H1 (cell line): ENCODE results near the gene FAT1. TPM values are rescaled to one million over a fixed set of nuclear protein-coding genes. Genes with fewer than 3 reads are reported as not detected.
A peak's percentile ranks its signal among the peaks of the same experiment; 100 is the strongest.

Source experiments
- CBX5 ChIP-seq: fragments of 300-800, 300-1000 bp; sonication (generic); IDR thresholded peaks from 2 replicates; pipeline ENCODE4 v1.7.1; 2016; ENCODE audit warnings: antibody characterized with exemption, low read length, low read depth
- CBX8 ChIP-seq: fragments of 300-800, 300-1000 bp; sonication (generic); IDR thresholded peaks from 2 replicates; pipeline ENCODE4 v1.7.1; 2016; ENCODE audit warnings: low read depth, low read length, borderline replicate concordance
- CHD2 ChIP-seq: IDR thresholded peaks from 2 replicates; pipeline ENCODE4 v1.6.1; 2012; ENCODE audit warnings: low read length, improper control_type of control experiment
- KDM4A ChIP-seq: IDR thresholded peaks from one replicate; pipeline ENCODE4 v1.7.1; 2012; ENCODE audit warnings: low read depth, mild to moderate bottlenecking, moderate library complexity, low read length, inconsistent platforms; ENCODE audit not compliant: severe bottlenecking
- NANOG ChIP-seq: IDR thresholded peaks from 2 replicates; pipeline ENCODE4 v1.6.1; 2011; ENCODE audit warnings: low read length, low read depth, mild to moderate bottlenecking, inconsistent platforms; ENCODE audit not compliant: insufficient read depth, poor library complexity, severe bottlenecking
- SP1 ChIP-seq: IDR thresholded peaks from 2 replicates; pipeline ENCODE4 v1.6.1; 2011; ENCODE audit warnings: low read depth, low read length
- TCF12 ChIP-seq: IDR thresholded peaks from 2 replicates; pipeline ENCODE4 v1.6.1; 2011; ENCODE audit warnings: low read depth, mild to moderate bottlenecking, low read length
- TEAD4 ChIP-seq: IDR thresholded peaks from 2 replicates; pipeline ENCODE4 v1.6.1; 2012; ENCODE audit warnings: low read depth, low read length, inconsistent platforms, mixed read lengths
- polyA plus RNA-seq, 7 experiments: library from polyadenylated mRNA; depleted of rRNA in 3 of 7; stranded (reverse) in 5 of 7; unstranded in 2 of 7; fragments of >200 nt in 5 of 7; fragments of 200-250 nt in 2 of 7; gene quantifications; 1 replicate in 5 of 7; 2 replicates in 1 of 7; 4 replicates in 1 of 7; pipeline versions ENCODE4 v1.2.1 to v1.2.3, GENCODE V29; 2011 to 2013; ENCODE audit warnings: missing spikeins in 2 of 7, mixed read lengths in 2 of 7
- total RNA-seq: library from RNA; stranded (reverse); fragmentation: NEBNext Ultra II Directional; extraction: Animal tissue kit (Norgen Biotek cat#: 25700); gene quantifications from 2 replicates; pipeline ENCODE4 v1.2.1, GENCODE V29; 2021
- TF ChIP-seq, protein P1 (sequence below): IDR thresholded peaks from 2 replicates; pipeline ENCODE4 v1.6.1; 2011; ENCODE audit warnings: low read depth, mild to moderate bottlenecking, low read length; ENCODE audit not compliant: insufficient read depth

Gene FAT1
- total and polyA plus RNA-seq, 2 of the 8 experiments (the other 6 are each of a cell fraction or from before 2014, with no cell fraction given), result 94.4 to 137 TPM

DNA sequence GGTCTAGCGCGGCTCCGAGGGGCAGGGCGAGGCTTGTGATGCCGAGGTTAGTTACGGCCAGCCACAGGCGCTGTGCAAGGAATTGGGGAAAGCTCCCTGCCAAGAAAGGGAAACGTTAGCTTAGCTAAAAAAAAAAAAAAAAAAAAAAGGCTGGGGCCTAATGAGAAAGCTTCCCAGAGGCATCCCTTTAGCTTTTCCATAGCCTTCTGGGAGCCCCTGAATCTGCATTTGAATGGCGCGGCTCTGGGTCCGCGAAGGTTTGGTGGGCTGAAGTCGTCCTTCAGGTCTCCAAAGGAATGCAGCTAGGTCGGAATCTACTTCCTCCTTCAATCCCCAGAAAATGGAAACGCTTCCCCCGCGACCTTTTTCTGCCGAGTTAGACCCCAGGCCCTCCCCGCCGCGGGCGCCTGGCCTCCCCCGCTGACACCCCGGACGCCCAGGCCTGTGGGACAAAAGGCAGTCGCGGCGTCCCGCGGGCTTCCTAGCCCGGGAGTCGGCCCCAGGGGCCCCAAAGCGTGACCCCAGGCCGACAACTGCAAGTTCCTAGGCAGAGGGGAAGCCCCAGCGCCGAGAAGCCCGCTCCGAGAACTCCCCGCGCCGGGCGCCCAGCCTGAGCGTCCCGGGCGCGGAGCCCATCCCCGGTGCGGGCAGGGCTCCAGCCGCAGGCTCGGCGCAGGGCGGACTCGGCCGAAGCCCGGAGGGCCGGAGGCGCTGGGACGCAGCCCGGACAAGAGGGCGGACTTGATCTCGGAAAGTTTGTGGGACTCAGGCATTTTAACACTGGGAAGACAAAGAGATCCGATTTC, 605 bp upstream of the FAT1 start (continued):
- peak; percentile 6; the same call in 1 of the 2 replicates for TF ChIP-seq CHD2
- peak; percentile 58; the same call in 1 of the 2 replicates for TF ChIP-seq SP1
- peak; percentile 19; the same call in 1 of the 2 replicates for TF ChIP-seq TEAD4
- TF ChIP-seq KDM4A, result peak; percentile 63
- no peak for TF ChIP-seq CBX5
- no peak for TF ChIP-seq NANOG
- 0 out of 2 replicates have a peak, but pooled peaks have one; percentile 2 for TF ChIP-seq TCF12
- no peak for TF ChIP-seq CBX8
- TF ChIP-seq, protein P1, sequence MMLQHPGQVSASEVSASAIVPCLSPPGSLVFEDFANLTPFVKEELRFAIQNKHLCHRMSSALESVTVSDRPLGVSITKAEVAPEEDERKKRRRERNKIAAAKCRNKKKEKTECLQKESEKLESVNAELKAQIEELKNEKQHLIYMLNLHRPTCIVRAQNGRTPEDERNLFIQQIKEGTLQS, result no peak
